ENCODE measurements around the gene EEF1A2. TPM values are rescaled to one million over a fixed set of nuclear protein-coding genes. Genes with fewer than 3 reads are reported as not detected.

EEF1A2 gene
- total and polyA plus RNA-seq, 2 experiments from 2014 or later = 1.3 to 37.1 TPM

- TF ChIP-seq ETS1 (IDR thresholded peaks at IDR 0.05) = no peak
- no peak for TF ChIP-seq EZH2phosphoT487 (IDR thresholded peaks at IDR 0.05; ENCODE audit: unreplicated experiment)
- TF ChIP-seq ZNF331 (CRISPR knock-in tag; IDR thresholded peaks at IDR 0.05; ENCODE audit: low read depth) = no peak
- no peak for TF ChIP-seq ZNF114 (CRISPR knock-in tag; IDR thresholded peaks at IDR 0.05)
- TF ChIP-seq STAT1 (IDR thresholded peaks at IDR 0.05; ENCODE audit: unreplicated experiment) = no peak
- no peak for TF ChIP-seq CREB1 (CRISPR knock-in tag; IDR thresholded peaks at IDR 0.05; ENCODE audit: low read depth)
- no peak for TF ChIP-seq NANOG (IDR thresholded peaks at IDR 0.05; ENCODE audit: borderline replicate concordance)
These were observed 42.2 kb downstream of the EEF1A2 start (continued) for GRCh38 chr20:63456429-63457284.

DNA sequence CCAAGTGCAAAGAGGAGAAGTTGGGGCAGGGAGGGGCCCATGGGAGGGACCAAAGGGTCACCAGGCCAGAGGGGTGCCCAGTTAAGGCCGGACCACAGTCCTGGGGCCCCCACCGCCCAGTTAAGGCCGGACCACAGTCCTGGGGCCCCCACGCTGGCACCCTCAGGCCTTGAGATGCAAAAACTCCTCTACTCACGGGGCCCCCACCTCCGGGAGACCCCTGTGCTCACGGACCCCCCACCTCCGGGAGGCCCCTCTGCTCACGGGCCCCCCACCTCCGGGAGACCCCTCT lies 43.4 kb downstream of the EEF1A2 start:
- Histone ChIP-seq H3K79me2 (replicated peaks; ENCODE audit: insufficient read depth) (peaks cover 65% of the 10 kb centered on the region), H2AFZ (no peak overlapping the region), H3K4me3 (no peak overlapping the region), H3K27me3 (ENCODE audit: insufficient read depth) (no peaks in the 10 kb centered on the region), H3K4me2 (0 out of 2 replicates have a peak overlapping the region, but pooled peaks have one; percentile 32), H4K20me1 (replicated peaks; ENCODE audit: insufficient read depth) (peaks cover 16% of the 10 kb centered on the region), H3F3A (replicated peaks; ENCODE audit: low read depth) (no peaks in the 10 kb centered on the region; the same call in 1 of the 2 replicates), H3K36me3 (ENCODE audit: insufficient read depth) (no peaks in the 10 kb centered on the region), H3K9me2 (ENCODE audit: insufficient read depth) (no peaks in the 10 kb centered on the region), H3K27ac (ENCODE audit: low read depth) (no peak overlapping the region), H3K4me1 (ENCODE audit: insufficient read depth) (peaks cover 13% of the 10 kb centered on the region; the same call in 1 of the 2 replicates)
- TF ChIP-seq, protein P1, sequence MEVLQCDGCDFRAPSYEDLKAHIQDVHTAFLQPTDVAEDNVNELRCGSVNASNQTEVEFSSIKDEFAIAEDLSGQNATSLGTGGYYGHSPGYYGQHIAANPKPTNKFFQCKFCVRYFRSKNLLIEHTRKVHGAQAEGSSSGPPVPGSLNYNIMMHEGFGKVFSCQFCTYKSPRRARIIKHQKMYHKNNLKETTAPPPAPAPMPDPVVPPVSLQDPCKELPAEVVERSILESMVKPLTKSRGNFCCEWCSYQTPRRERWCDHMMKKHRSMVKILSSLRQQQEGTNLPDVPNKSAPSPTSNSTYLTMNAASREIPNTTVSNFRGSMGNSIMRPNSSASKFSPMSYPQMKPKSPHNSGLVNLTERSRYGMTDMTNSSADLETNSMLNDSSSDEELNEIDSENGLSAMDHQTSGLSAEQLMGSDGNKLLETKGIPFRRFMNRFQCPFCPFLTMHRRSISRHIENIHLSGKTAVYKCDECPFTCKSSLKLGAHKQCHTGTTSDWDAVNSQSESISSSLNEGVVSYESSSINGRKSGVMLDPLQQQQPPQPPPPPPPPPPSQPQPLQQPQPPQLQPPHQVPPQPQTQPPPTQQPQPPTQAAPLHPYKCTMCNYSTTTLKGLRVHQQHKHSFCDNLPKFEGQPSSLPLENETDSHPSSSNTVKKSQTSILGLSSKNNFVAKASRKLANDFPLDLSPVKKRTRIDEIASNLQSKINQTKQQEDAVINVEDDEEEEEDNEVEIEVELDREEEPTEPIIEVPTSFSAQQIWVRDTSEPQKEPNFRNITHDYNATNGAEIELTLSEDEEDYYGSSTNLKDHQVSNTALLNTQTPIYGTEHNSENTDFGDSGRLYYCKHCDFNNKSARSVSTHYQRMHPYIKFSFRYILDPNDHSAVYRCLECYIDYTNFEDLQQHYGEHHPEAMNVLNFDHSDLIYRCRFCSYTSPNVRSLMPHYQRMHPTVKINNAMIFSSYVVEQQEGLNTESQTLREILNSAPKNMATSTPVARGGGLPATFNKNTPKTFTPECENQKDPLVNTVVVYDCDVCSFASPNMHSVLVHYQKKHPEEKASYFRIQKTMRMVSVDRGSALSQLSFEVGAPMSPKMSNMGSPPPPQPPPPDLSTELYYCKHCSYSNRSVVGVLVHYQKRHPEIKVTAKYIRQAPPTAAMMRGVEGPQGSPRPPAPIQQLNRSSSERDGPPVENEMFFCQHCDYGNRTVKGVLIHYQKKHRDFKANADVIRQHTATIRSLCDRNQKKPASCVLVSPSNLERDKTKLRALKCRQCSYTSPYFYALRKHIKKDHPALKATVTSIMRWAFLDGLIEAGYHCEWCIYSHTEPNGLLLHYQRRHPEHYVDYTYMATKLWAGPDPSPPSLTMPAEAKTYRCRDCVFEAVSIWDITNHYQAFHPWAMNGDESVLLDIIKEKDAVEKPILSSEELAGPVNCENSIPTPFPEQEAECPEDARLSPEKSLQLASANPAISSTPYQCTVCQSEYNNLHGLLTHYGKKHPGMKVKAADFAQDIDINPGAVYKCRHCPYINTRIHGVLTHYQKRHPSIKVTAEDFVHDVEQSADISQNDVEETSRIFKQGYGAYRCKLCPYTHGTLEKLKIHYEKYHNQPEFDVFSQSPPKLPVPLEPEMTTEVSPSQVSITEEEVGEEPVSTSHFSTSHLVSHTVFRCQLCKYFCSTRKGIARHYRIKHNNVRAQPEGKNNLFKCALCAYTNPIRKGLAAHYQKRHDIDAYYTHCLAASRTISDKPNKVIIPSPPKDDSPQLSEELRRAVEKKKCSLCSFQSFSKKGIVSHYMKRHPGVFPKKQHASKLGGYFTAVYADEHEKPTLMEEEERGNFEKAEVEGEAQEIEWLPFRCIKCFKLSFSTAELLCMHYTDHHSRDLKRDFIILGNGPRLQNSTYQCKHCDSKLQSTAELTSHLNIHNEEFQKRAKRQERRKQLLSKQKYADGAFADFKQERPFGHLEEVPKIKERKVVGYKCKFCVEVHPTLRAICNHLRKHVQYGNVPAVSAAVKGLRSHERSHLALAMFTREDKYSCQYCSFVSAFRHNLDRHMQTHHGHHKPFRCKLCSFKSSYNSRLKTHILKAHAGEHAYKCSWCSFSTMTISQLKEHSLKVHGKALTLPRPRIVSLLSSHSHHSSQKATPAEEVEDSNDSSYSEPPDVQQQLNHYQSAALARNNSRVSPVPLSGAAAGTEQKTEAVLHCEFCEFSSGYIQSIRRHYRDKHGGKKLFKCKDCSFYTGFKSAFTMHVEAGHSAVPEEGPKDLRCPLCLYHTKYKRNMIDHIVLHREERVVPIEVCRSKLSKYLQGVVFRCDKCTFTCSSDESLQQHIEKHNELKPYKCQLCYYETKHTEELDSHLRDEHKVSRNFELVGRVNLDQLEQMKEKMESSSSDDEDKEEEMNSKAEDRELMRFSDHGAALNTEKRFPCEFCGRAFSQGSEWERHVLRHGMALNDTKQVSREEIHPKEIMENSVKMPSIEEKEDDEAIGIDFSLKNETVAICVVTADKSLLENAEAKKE (CRISPR knock-in tag; IDR thresholded peaks at IDR 0.05) = no peak
- TF ChIP-seq, protein P2, sequence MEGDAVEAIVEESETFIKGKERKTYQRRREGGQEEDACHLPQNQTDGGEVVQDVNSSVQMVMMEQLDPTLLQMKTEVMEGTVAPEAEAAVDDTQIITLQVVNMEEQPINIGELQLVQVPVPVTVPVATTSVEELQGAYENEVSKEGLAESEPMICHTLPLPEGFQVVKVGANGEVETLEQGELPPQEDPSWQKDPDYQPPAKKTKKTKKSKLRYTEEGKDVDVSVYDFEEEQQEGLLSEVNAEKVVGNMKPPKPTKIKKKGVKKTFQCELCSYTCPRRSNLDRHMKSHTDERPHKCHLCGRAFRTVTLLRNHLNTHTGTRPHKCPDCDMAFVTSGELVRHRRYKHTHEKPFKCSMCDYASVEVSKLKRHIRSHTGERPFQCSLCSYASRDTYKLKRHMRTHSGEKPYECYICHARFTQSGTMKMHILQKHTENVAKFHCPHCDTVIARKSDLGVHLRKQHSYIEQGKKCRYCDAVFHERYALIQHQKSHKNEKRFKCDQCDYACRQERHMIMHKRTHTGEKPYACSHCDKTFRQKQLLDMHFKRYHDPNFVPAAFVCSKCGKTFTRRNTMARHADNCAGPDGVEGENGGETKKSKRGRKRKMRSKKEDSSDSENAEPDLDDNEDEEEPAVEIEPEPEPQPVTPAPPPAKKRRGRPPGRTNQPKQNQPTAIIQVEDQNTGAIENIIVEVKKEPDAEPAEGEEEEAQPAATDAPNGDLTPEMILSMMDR (conservative IDR thresholded peaks at IDR 0.05; ENCODE audit: low read depth in 2 of 2) = no peak
- TF ChIP-seq STAT1 (IDR thresholded peaks at IDR 0.05; ENCODE audit: unreplicated experiment) (no peak), CREB1 (CRISPR knock-in tag; IDR thresholded peaks at IDR 0.05; ENCODE audit: low read depth) (no peak), JUNB (IDR thresholded peaks at IDR 0.05; ENCODE audit: unreplicated experiment) (no peak), ZNF114 (CRISPR knock-in tag; IDR thresholded peaks at IDR 0.05) (no peak), ZNF331 (CRISPR knock-in tag; IDR thresholded peaks at IDR 0.05; ENCODE audit: low read depth) (no peak)
- TF ChIP-seq, protein P3, sequence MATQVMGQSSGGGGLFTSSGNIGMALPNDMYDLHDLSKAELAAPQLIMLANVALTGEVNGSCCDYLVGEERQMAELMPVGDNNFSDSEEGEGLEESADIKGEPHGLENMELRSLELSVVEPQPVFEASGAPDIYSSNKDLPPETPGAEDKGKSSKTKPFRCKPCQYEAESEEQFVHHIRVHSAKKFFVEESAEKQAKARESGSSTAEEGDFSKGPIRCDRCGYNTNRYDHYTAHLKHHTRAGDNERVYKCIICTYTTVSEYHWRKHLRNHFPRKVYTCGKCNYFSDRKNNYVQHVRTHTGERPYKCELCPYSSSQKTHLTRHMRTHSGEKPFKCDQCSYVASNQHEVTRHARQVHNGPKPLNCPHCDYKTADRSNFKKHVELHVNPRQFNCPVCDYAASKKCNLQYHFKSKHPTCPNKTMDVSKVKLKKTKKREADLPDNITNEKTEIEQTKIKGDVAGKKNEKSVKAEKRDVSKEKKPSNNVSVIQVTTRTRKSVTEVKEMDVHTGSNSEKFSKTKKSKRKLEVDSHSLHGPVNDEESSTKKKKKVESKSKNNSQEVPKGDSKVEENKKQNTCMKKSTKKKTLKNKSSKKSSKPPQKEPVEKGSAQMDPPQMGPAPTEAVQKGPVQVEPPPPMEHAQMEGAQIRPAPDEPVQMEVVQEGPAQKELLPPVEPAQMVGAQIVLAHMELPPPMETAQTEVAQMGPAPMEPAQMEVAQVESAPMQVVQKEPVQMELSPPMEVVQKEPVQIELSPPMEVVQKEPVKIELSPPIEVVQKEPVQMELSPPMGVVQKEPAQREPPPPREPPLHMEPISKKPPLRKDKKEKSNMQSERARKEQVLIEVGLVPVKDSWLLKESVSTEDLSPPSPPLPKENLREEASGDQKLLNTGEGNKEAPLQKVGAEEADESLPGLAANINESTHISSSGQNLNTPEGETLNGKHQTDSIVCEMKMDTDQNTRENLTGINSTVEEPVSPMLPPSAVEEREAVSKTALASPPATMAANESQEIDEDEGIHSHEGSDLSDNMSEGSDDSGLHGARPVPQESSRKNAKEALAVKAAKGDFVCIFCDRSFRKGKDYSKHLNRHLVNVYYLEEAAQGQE (IDR thresholded peaks at IDR 0.05; ENCODE audit: unreplicated experiment) = no peak
- ATAC-seq = no peak
- Mint-ChIP-seq H3K36me3 (ENCODE audit: low read depth) (no peaks in the 10 kb centered on the region), H3K9me3 (no peaks in the 10 kb centered on the region; the same call in 2 of the 3 replicates), H3K27ac (no peak overlapping the region), H3K27me3 (ENCODE audit: insufficient read depth, low read depth, poor library complexity) (peaks cover 20% of the 10 kb centered on the region), H3K4me3 (no peak overlapping the region), H3K4me1 (peaks cover 33% of the 10 kb centered on the region)
- no peak for DNase-seq (ENCODE audit: low spot score)

Data from GM23338 (cell line).